CD14-positive monocyte (primary cell): ENCODE data around the gene CYLD. TPM values are rescaled to one million over a fixed set of nuclear protein-coding genes. Genes with fewer than 3 reads are reported as not detected.

Source experiments
- DNase-seq, 3 donors: peaks; one replicate each; pipeline ENCODE4 v3.0.0-alpha.2; 2011 to 2022
- H2AFZ ChIP-seq: 2 replicates; pipeline ENCODE4 v1.6.0; 2012; ENCODE audit warnings: mild to moderate bottlenecking, low read depth, low read length, inconsistent platforms; ENCODE audit not compliant: insufficient read depth, poor library complexity, severe bottlenecking
- H3K27ac ChIP-seq, 2 donors: 1 replicate in 1 of 2; 2 replicates in 1 of 2; pipeline ENCODE4 v1.5.1; 2012 to 2013; ENCODE audit warnings: low read length in 2 of 2, control low read depth in 1 of 2, inconsistent platforms in 1 of 2, low read depth in 1 of 2, mild to moderate bottlenecking in 1 of 2
- H3K27me3 ChIP-seq, 2 donors: one replicate each; pipeline versions ENCODE4 v1.6.0 to v1.6.1; 2011 to 2013; ENCODE audit warnings: low read length in 2 of 2; ENCODE audit not compliant: control insufficient read depth in 2 of 2, insufficient read depth in 2 of 2
- H3K36me3 ChIP-seq, 2 donors: replicated peaks in 1 of 2; 1 replicate in 1 of 2; 2 replicates in 1 of 2; pipeline versions ENCODE4 v1.5.1 to v1.6.1; 2012 to 2013; ENCODE audit warnings: low read length in 2 of 2, control low read depth in 1 of 2, inconsistent platforms in 1 of 2, mild to moderate bottlenecking in 1 of 2; ENCODE audit not compliant: insufficient read depth in 2 of 2, control insufficient read depth in 1 of 2
- H3K4me1 ChIP-seq, 2 donors: 1 replicate in 1 of 2; 2 replicates in 1 of 2; pipeline versions ENCODE4 v1.5.1 to v1.6.1; 2012 to 2013; ENCODE audit warnings: low read length in 2 of 2, control low read depth in 1 of 2, inconsistent platforms in 1 of 2, mild to moderate bottlenecking in 1 of 2, moderate library complexity in 1 of 2; ENCODE audit not compliant: insufficient read depth in 2 of 2, control insufficient read depth in 1 of 2
- H3K4me2 ChIP-seq: replicated peaks from 2 replicates; pipeline ENCODE3; 2012; ENCODE audit warnings: low read length, moderate library complexity, mild to moderate bottlenecking; ENCODE audit not compliant: poor library complexity, severe bottlenecking; ENCODE audit errors: extremely low read depth
- H3K4me3 ChIP-seq, 3 experiments: fragments of 200-600 bp in 1 of 3; sonication (generic) in 1 of 3; replicated peaks in 1 of 3; 1 replicate in 2 of 3; 2 replicates in 1 of 3; pipeline ENCODE4 v1.5.1; 2011 to 2013; ENCODE audit warnings: low read length in 3 of 3, mild to moderate bottlenecking in 3 of 3, control low read depth in 2 of 3, low read depth in 2 of 3, inconsistent platforms in 1 of 3, moderate library complexity in 1 of 3
- H3K79me2 ChIP-seq: 2 replicates; pipeline ENCODE4 v1.6.0; 2012; ENCODE audit warnings: mild to moderate bottlenecking, control low read depth, inconsistent platforms, low read length, moderate library complexity; ENCODE audit not compliant: insufficient read depth
- H3K9ac ChIP-seq: 2 replicates; pipeline ENCODE4 v1.6.0; 2017; ENCODE audit warnings: low read length, mild to moderate bottlenecking; ENCODE audit not compliant: insufficient read depth, poor library complexity, severe bottlenecking
- H3K9me3 ChIP-seq, 2 donors: replicated peaks in 1 of 2; 1 replicate in 1 of 2; 2 replicates in 1 of 2; pipeline versions ENCODE4 v1.5.1 to v1.6.1; 2012 to 2013; ENCODE audit warnings: low read length in 2 of 2, control low read depth in 1 of 2; ENCODE audit not compliant: control insufficient read depth in 1 of 2, insufficient read depth in 1 of 2
- H4K20me1 ChIP-seq: 2 replicates; pipeline ENCODE4 v1.6.0; 2012; ENCODE audit warnings: mild to moderate bottlenecking, low read length, control low read depth, moderate library complexity; ENCODE audit not compliant: insufficient read depth
- H3K27ac Mint-ChIP-seq, 7 donors: one replicate each; pipeline ENCODE4 v1.8.0; 2020; ENCODE audit warnings: mild to moderate bottlenecking in 7 of 7, mixed read lengths in 7 of 7, moderate library complexity in 6 of 7, inconsistent platforms in 2 of 7
- H3K27me3 Mint-ChIP-seq, 3 donors: one replicate each; pipeline ENCODE4 v1.8.0; 2021 to 2022; ENCODE audit warnings: low read depth in 3 of 3, mild to moderate bottlenecking in 3 of 3, mixed read lengths in 3 of 3, moderate library complexity in 3 of 3, inconsistent platforms in 1 of 3
- H3K36me3 Mint-ChIP-seq, 2 donors: one replicate each; pipeline ENCODE4 v1.8.0; 2020; ENCODE audit warnings: mixed read lengths in 2 of 2, inconsistent platforms in 1 of 2, mild to moderate bottlenecking in 1 of 2
- H3K4me1 Mint-ChIP-seq: one replicate; pipeline ENCODE4 v1.8.0; 2020; ENCODE audit warnings: mild to moderate bottlenecking, mixed read lengths
- H3K4me3 Mint-ChIP-seq, 2 donors: one replicate each; pipeline ENCODE4 v1.8.0; 2020; ENCODE audit warnings: mild to moderate bottlenecking in 2 of 2, mixed read lengths in 2 of 2, moderate library complexity in 1 of 2
- H3K9me3 Mint-ChIP-seq, 7 donors: one replicate each; pipeline ENCODE4 v1.8.0; 2020 to 2022; ENCODE audit warnings: mixed read lengths in 7 of 7, mild to moderate bottlenecking in 6 of 7, moderate library complexity in 6 of 7, inconsistent platforms in 2 of 7
- CTCF ChIP-seq: fragments of 200-600 bp; IDR thresholded peaks from one replicate; pipeline ENCODE4 v1.8.0; 2022; ENCODE audit warnings: antibody characterized with exemption, mild to moderate bottlenecking
- WGBS: methylation state at CpG from one replicate; pipeline ENCODE4 v1.1.5; 2013; ENCODE audit warnings: missing lambda C conversion rate; ENCODE audit not compliant: insufficient coverage; 5-methylcytosine and 5-hydroxymethylcytosine counted together
- intact Hi-C, 2 donors: fragments of 100-400 bp; cut with micrococcal nuclease; formaldehyde crosslinking; loops; one replicate each; pipeline versions ENCODE4 v1.15.0 to v1.15.1; 2023
- polyA plus RNA-seq, 3 donors: library from polyadenylated mRNA; depleted of rRNA in 1 of 3; unstranded in 2 of 3; stranded (reverse) in 1 of 3; fragments of 300-500 nt in 2 of 3; fragments of >200 nt in 1 of 3; fragmentation: Illumina TruSeq in 2 of 3; gene quantifications; 1 replicate in 2 of 3; 2 replicates in 1 of 3; pipeline ENCODE4 v1.2.3, GENCODE V29; 2012 to 2021

CYLD gene
- polyA plus RNA-seq, 3 donors: 32.1 to 57.9 (median 35.9) TPM

GRCh38 chr16:50781043-50781442 is 39.2 kb downstream of the CYLD start:
- Histone ChIP-seq H3K36me3 (peaks cover 93 to 99% of the 10 kb centered on the region in 2 donors), H3K4me3 (no peak overlapping the region), H3K4me1 (no peaks in the 10 kb centered on the region), H4K20me1 (peaks cover 32% of the 10 kb centered on the region), H2AFZ (no peak overlapping the region), H3K4me2 (no peak overlapping the region), H3K9ac (no peak overlapping the region), H3K79me2 (no peaks in the 10 kb centered on the region), H3K27ac (no peak overlapping the region), H3K9me3 (no peaks in the 10 kb centered on the region), H3K27me3 (no peaks in the 10 kb centered on the region)
- H3K27ac Mint-ChIP-seq: peak overlapping the region in 1 of 7 donors; percentile 6
- intact Hi-C loops: no loop called here
- H3K36me3 Mint-ChIP-seq: peaks cover 73 to 89% of the 10 kb centered on the region in 2 donors
- peak; percentile 22 for TF ChIP-seq CTCF
- H3K4me1 Mint-ChIP-seq: no peaks in the 10 kb centered on the region
- no peak for DNase-seq
- H3K4me3 Mint-ChIP-seq: no peak overlapping the region
- H3K9me3 Mint-ChIP-seq: no peaks in the 10 kb centered on the region
- 100% methylated on average over 3 of the region's 7 CpGs for WGBS
- no peaks in the 10 kb centered on the region for H3K27me3 Mint-ChIP-seq

GRCh38 chr16:50781518-50781917 is 39.6 kb downstream of the CYLD start:
- Mint-ChIP-seq H3K4me1 (no peaks in the 10 kb centered on the region), H3K36me3 (peaks cover 76 to 91% of the 10 kb centered on the region in 2 donors), H3K4me3 (no peak overlapping the region), H3K27ac (no peak overlapping the region), H3K27me3 (no peaks in the 10 kb centered on the region), H3K9me3 (no peaks in the 10 kb centered on the region)
- H3K9me3 ChIP-seq: no peaks in the 10 kb centered on the region
- intact Hi-C loops: no loop called here
- H3K4me3 ChIP-seq: no peak overlapping the region
- peaks cover 27% of the 10 kb centered on the region for H4K20me1 ChIP-seq
- no peaks in the 10 kb centered on the region for H3K4me1 ChIP-seq
- H3K9ac ChIP-seq: no peak overlapping the region
- H3K36me3 ChIP-seq: peaks cover 93 to 99% of the 10 kb centered on the region in 2 donors
- no peaks in the 10 kb centered on the region for H3K79me2 ChIP-seq
- no peaks in the 10 kb centered on the region for H3K27me3 ChIP-seq
- DNase-seq: no peak
- WGBS: 81% methylated on average over 2 of the region's 3 CpGs
- H2AFZ ChIP-seq: no peak overlapping the region
- no peak overlapping the region for H3K27ac ChIP-seq
- H3K4me2 ChIP-seq: no peak overlapping the region
- TF ChIP-seq CTCF: peak; percentile 0
